HepG2 (cell line): Measurements from ENCODE around the gene IQCC. TPM values are rescaled to one million over a fixed set of nuclear protein-coding genes. Genes with fewer than 3 reads are reported as not detected.

Source experiments
- ARNTL ChIP-seq: sonication (generic); formaldehyde crosslinking; IDR thresholded peaks from 2 replicates; pipeline ENCODE4 v1.4.0; 2020; ENCODE audit warnings: mild to moderate bottlenecking, missing genetic modification reagents
- KLF6 ChIP-seq: IDR thresholded peaks from 2 replicates; pipeline ENCODE4 v1.8.0; 2016; ENCODE audit warnings: missing biosample characterization, missing genetic modification reagents
- NFIC ChIP-seq: IDR thresholded peaks from 2 replicates; pipeline ENCODE4 v1.6.1; 2012; ENCODE audit warnings: mild to moderate bottlenecking, low read length, inconsistent platforms
- NONO ChIP-seq, 2 experiments: fragments of 450-650 bp in 1 of 2; sonication (generic) in 1 of 2; formaldehyde crosslinking in 1 of 2; IDR thresholded peaks in 1 of 2; conservative IDR thresholded peaks in 1 of 2; 2 replicates each; pipeline versions ENCODE4 v1.6.1 to v1.8.0; 2017 to 2022; ENCODE audit warnings: mild to moderate bottlenecking in 1 of 2, missing genetic modification reagents in 1 of 2, moderate library complexity in 1 of 2
- PAX8 ChIP-seq: sonication (generic); formaldehyde crosslinking; IDR thresholded peaks from 2 replicates; pipeline ENCODE4 v1.8.0; 2022; ENCODE audit warnings: mild to moderate bottlenecking, missing genetic modification reagents, borderline replicate concordance
- POLR2AphosphoS5 ChIP-seq: IDR thresholded peaks from 2 replicates; pipeline ENCODE4 v1.6.1; 2012; ENCODE audit warnings: low read depth, low read length
- PRMT3 ChIP-seq: sonication (generic); formaldehyde crosslinking; IDR thresholded peaks from 2 replicates; pipeline ENCODE4 v1.8.1; 2022; ENCODE audit warnings: low read depth, mild to moderate bottlenecking, moderate library complexity, missing genetic modification reagents, borderline replicate concordance
- SMYD3 ChIP-seq: sonication (generic); formaldehyde crosslinking; IDR thresholded peaks from 2 replicates; pipeline ENCODE4 v1.8.1; 2023; ENCODE audit warnings: mild to moderate bottlenecking, missing genetic modification reagents
- SPEN ChIP-seq: sonication (generic); formaldehyde crosslinking; IDR thresholded peaks from 2 replicates; pipeline ENCODE4 v1.5.1; 2020; ENCODE audit warnings: low read depth, mild to moderate bottlenecking, missing genetic modification reagents
- THAP11 ChIP-seq: IDR thresholded peaks from 2 replicates; pipeline ENCODE4 v1.6.1; 2016; ENCODE audit warnings: missing biosample characterization, missing genetic modification reagents
- ZC3H13 ChIP-seq: sonication (generic); formaldehyde crosslinking; IDR thresholded peaks from 2 replicates; pipeline ENCODE4 v1.8.1; 2023; ENCODE audit warnings: mild to moderate bottlenecking, missing genetic modification reagents, moderate library complexity
- ZFY ChIP-seq: sonication (generic); formaldehyde crosslinking; IDR thresholded peaks from 2 replicates; pipeline ENCODE4 v1.4.0; 2020; ENCODE audit warnings: missing genetic modification reagents
- ZNF549 ChIP-seq: sonication (generic); formaldehyde crosslinking; IDR thresholded peaks from 2 replicates; pipeline ENCODE4 v1.5.0; 2020; ENCODE audit warnings: missing genetic modification reagents
- ZNF552 ChIP-seq: sonication (generic); formaldehyde crosslinking; IDR thresholded peaks from 2 replicates; pipeline ENCODE4 v1.9.0; 2022; ENCODE audit warnings: missing genetic modification reagents, mild to moderate bottlenecking, borderline replicate concordance
- ZNF557 ChIP-seq: sonication (generic); formaldehyde crosslinking; IDR thresholded peaks from 2 replicates; pipeline ENCODE4 v1.4.0; 2020; ENCODE audit warnings: missing genetic modification reagents
- ZNF75D ChIP-seq: sonication (generic); formaldehyde crosslinking; IDR thresholded peaks from 2 replicates; pipeline ENCODE4 v1.8.1; 2023; ENCODE audit warnings: missing genetic modification reagents, mild to moderate bottlenecking, borderline replicate concordance
- ZNF841 ChIP-seq: sonication (generic); formaldehyde crosslinking; IDR thresholded peaks from 2 replicates; pipeline ENCODE4 v1.8.1; 2023; ENCODE audit warnings: missing genetic modification reagents, borderline replicate concordance
- ZNF850 ChIP-seq: sonication (generic); formaldehyde crosslinking; conservative IDR thresholded peaks from 2 replicates; pipeline ENCODE4 v1.9.0; 2021; ENCODE audit warnings: mild to moderate bottlenecking, missing genetic modification reagents
- ZSCAN20 ChIP-seq: sonication (generic); formaldehyde crosslinking; IDR thresholded peaks from 2 replicates; pipeline ENCODE4 v1.4.0; 2020; ENCODE audit warnings: missing genetic modification reagents, mild to moderate bottlenecking, borderline replicate concordance
- polyA plus RNA-seq, 8 experiments: library from polyadenylated mRNA; depleted of rRNA in 3 of 8; stranded (reverse) in 7 of 8; unstranded in 1 of 8; fragments of >200 nt; fragmentation: Illumina TruSeq in 4 of 8; extraction: Trizol in 4 of 8; gene quantifications; 2 replicates each; pipeline versions ENCODE4 v1.2.1 to v1.2.3, GENCODE V29; 2011 to 2016; ENCODE audit warnings: low read depth in 4 of 8, missing spikeins in 1 of 8, mixed read lengths in 1 of 8; ENCODE audit not compliant: insufficient read depth in 1 of 8
- total RNA-seq, 5 experiments: library from RNA; depleted of rRNA; stranded (reverse); fragments of >200 nt; fragmentation: Illumina TruSeq; extraction: Trizol; gene quantifications; 2 replicates each; pipeline ENCODE4 v1.2.3, GENCODE V29; 2016; ENCODE audit warnings: low read depth in 1 of 5
- TF ChIP-seq, protein P1 (sequence below): sonication (generic); formaldehyde crosslinking; IDR thresholded peaks from 2 replicates; pipeline ENCODE4 v1.4.0; 2020; ENCODE audit warnings: mild to moderate bottlenecking, missing genetic modification reagents
- TF ChIP-seq, protein P2 (sequence below): sonication (generic); formaldehyde crosslinking; conservative IDR thresholded peaks from 2 replicates; pipeline ENCODE4 v1.8.0; 2022; ENCODE audit warnings: mild to moderate bottlenecking, moderate library complexity, missing genetic modification reagents
- TF ChIP-seq, protein P3 (sequence below): sonication (generic); formaldehyde crosslinking; IDR thresholded peaks from 2 replicates; pipeline ENCODE4 v1.4.0; 2020; ENCODE audit warnings: missing genetic modification reagents

The IQCC gene
- total and polyA plus RNA-seq, 2 of the 13 experiments (the other 11 are each of a cell fraction or from before 2014, with no cell fraction given): 1.7 to 3.0 TPM

DNA sequence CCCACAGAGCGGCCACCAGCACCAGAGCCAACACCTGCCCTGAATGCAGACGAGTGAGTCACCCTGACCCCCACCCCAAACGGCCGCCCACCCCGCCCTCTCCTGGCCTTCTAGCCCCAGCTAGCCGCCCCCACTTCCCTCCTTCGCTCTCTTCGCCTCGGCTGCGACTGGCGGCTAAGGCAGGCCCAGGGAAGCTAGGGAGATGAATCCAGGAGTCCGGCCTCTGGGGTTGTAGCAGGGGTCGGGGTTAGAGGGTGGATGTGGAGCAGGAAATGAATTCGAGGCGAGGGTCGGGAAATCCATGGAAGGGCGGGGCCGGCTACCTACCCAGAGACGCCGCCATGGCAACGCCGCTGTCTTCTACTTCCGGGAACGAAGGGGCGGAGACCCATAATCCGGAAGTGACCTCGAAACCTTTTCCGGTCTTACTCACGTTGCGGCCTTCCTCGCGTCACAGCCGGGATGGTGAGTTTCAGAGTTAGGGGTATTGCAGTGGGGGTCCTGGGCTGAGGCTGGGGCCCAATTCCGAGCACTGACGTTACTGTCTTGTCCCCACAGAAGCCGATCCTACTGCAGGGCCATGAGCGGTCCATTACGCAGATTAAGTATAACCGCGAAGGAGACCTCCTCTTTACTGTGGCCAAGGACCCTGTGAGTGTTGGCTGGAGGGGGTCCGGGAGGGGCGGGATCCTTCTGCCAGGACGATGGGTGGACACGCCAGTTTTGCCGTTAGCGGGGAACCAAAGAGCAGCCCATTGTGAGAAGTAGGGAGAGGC lies 16.7 kb downstream of the IQCC start, which contains the start of the genes EIF3I and TMEM234 (continued):
- no peak for TF ChIP-seq ZSCAN20 (CRISPR knock-in tag)
- no peak for TF ChIP-seq ZNF549 (CRISPR knock-in tag)
- 0 out of 2 replicates have a peak, but pooled peaks have one; percentile 32 for TF ChIP-seq ZNF552 (CRISPR knock-in tag)
- TF ChIP-seq, protein P1, sequence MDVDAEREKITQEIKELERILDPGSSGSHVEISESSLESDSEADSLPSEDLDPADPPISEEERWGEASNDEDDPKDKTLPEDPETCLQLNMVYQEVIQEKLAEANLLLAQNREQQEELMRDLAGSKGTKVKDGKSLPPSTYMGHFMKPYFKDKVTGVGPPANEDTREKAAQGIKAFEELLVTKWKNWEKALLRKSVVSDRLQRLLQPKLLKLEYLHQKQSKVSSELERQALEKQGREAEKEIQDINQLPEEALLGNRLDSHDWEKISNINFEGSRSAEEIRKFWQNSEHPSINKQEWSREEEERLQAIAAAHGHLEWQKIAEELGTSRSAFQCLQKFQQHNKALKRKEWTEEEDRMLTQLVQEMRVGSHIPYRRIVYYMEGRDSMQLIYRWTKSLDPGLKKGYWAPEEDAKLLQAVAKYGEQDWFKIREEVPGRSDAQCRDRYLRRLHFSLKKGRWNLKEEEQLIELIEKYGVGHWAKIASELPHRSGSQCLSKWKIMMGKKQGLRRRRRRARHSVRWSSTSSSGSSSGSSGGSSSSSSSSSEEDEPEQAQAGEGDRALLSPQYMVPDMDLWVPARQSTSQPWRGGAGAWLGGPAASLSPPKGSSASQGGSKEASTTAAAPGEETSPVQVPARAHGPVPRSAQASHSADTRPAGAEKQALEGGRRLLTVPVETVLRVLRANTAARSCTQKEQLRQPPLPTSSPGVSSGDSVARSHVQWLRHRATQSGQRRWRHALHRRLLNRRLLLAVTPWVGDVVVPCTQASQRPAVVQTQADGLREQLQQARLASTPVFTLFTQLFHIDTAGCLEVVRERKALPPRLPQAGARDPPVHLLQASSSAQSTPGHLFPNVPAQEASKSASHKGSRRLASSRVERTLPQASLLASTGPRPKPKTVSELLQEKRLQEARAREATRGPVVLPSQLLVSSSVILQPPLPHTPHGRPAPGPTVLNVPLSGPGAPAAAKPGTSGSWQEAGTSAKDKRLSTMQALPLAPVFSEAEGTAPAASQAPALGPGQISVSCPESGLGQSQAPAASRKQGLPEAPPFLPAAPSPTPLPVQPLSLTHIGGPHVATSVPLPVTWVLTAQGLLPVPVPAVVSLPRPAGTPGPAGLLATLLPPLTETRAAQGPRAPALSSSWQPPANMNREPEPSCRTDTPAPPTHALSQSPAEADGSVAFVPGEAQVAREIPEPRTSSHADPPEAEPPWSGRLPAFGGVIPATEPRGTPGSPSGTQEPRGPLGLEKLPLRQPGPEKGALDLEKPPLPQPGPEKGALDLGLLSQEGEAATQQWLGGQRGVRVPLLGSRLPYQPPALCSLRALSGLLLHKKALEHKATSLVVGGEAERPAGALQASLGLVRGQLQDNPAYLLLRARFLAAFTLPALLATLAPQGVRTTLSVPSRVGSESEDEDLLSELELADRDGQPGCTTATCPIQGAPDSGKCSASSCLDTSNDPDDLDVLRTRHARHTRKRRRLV (CRISPR knock-in tag): 0 out of 2 replicates have a peak, but pooled peaks have one; percentile 67
- no peak for TF ChIP-seq ZNF557 (CRISPR knock-in tag)
- TF ChIP-seq ZNF850 (CRISPR knock-in tag): peak; percentile 76; the same call in 1 of the 2 replicates
- TF ChIP-seq ARNTL: no peak
- TF ChIP-seq ZFY (CRISPR knock-in tag): peak; percentile 97
- TF ChIP-seq PAX8: 0 out of 2 replicates have a peak, but pooled peaks have one; percentile 32
- no peak for TF ChIP-seq NFIC
- TF ChIP-seq THAP11 (CRISPR knock-in tag): peak; percentile 89
- no peak for TF ChIP-seq ZNF841 (CRISPR knock-in tag)
- no peak for TF ChIP-seq PRMT3 (CRISPR knock-in tag)
- TF ChIP-seq SMYD3: no peak
- peak; percentile 90 for TF ChIP-seq POLR2AphosphoS5
- TF ChIP-seq NONO (IDR thresholded peaks at IDR 0.05): no peak
- TF ChIP-seq NONO (CRISPR knock-in tag; conservative IDR thresholded peaks at IDR 0.05): peak; percentile 43; the same call in 1 of the 2 replicates
- TF ChIP-seq, protein P2, sequence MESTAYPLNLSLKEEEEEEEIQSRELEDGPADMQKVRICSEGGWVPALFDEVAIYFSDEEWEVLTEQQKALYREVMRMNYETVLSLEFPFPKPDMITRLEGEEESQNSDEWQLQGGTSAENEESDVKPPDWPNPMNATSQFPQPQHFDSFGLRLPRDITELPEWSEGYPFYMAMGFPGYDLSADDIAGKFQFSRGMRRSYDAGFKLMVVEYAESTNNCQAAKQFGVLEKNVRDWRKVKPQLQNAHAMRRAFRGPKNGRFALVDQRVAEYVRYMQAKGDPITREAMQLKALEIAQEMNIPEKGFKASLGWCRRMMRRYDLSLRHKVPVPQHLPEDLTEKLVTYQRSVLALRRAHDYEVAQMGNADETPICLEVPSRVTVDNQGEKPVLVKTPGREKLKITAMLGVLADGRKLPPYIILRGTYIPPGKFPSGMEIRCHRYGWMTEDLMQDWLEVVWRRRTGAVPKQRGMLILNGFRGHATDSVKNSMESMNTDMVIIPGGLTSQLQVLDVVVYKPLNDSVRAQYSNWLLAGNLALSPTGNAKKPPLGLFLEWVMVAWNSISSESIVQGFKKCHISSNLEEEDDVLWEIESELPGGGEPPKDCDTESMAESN (CRISPR knock-in tag): no peak
- TF ChIP-seq ZC3H13 (CRISPR knock-in tag): 0 out of 2 replicates have a peak, but pooled peaks have one; percentile 28
- no peak for TF ChIP-seq KLF6 (CRISPR knock-in tag)
- TF ChIP-seq, protein P3, sequence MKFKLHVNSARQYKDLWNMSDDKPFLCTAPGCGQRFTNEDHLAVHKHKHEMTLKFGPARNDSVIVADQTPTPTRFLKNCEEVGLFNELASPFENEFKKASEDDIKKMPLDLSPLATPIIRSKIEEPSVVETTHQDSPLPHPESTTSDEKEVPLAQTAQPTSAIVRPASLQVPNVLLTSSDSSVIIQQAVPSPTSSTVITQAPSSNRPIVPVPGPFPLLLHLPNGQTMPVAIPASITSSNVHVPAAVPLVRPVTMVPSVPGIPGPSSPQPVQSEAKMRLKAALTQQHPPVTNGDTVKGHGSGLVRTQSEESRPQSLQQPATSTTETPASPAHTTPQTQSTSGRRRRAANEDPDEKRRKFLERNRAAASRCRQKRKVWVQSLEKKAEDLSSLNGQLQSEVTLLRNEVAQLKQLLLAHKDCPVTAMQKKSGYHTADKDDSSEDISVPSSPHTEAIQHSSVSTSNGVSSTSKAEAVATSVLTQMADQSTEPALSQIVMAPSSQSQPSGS (CRISPR knock-in tag): 0 out of 2 replicates have a peak, but pooled peaks have one; percentile 32
- peak; percentile 71; the same call in 1 of the 2 replicates for TF ChIP-seq SPEN (CRISPR knock-in tag)
- no peak for TF ChIP-seq ZNF75D
